IPS DF 19.7 (cell line): ENCODE results near the gene CEP112.

Source experiments
- DNase-seq: peaks from one replicate; pipeline ENCODE4 v3.0.0-alpha.2; 2013; ENCODE audit warnings: low read depth, low spot score

CEP112 gene

DNA sequence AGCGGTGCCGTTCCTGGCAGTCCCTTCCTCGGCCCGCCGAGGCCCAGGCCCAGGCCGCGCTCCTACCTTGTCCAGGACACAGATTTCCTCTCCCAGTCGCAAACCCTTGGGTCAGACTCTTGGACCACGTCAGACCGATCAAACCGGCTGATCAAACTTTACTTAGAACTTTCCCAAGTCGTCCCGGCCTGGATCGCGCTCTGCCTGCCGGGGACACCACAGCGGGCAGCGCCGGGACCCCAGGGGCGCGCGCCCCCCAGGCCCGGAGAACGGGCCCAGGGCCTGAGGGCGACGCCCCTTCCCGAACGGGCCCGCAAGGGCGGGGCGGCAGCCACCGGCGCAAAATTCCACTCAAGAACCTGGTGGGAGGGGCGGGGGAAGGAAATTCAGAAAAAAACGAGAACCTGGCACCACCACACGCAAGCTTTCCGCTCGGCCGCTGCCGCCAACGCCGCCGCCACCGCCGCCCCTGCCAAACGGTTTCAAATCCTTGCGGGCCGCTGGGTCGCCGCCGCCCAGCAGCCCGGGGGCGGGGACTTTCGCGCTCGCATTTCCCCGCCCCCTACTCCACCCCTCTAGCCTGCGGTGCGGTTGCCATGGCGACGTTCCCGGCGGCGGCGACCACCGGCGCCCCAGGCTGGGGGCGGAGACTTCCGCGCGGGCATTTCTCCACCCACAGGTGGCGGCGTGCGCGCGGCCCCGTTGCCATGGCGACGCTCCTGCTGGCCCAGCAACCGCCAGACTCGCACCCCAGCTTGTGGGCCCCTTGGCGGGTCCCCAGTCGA lies at the start of gene CEP112:
CEP112 (minus strand) TSS at position 541 of the 785 bp plus-strand sequence.
- DNase-seq, result peak; percentile 42

- DNase-seq, result no peak
Observed at GRCh38 chr17:66240630-66241029, 48.7 kb upstream of the CEP112 start.

- DNase-seq, result no peak
Observed at GRCh38 chr17:66240013-66240412, 48.1 kb upstream of the CEP112 start.

GRCh38 chr17:66235377-66235994 lies 43.6 kb upstream of the CEP112 start:
- no peak for DNase-seq

DNA sequence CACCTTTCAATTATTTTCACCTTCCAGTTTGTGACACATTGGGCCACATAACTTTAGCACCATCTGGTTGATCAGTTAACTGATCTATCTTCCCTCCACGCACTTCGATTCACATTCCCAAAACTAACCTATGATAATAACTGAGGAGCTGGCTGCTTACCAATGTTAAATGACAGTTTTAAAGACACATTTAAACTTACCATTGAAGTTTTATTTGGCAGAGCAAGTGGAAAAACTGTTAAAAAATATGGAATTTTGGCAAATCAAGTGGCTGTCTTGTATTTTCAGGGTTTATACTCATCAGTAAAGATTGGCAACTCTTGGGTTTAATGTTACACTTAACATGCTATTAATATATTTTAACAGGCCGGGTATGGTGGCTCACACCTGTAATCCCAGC lies 42.7 kb upstream of the CEP112 start:
- DNase-seq, result no peak

DNA sequence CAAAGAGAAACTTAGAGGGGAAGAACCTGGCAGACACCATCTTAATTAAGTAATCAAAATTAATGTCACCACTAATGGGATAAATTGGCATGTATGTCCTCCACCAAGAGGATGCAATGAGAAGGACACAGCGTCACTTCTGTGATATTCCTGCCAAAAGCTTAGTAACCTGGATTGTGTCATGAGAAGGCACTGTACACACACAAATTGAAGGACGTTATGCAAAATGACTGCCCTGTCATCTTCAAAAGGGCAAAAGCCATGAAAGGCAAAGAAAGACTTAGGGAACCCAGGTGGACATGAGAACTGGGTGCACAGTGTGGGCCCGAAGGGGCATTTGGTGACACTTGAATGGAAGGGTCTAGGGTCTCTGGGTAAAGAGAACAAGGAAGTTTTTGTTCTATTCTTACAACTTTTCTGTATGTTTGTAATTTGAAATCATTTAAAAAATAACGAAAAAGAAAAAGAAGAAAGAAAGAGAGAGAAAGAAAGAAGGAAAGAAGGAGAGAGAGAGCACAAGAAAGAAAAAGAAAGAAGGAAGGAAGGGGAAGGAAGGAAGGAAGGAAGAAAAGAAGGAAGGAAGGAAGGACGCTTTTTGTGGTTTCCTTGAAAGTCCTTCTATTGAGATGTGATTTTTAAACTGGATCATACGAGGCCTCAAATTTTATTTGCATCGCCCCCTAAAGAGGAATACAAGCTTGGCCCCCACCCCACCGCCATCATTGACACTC lies 41.3 kb upstream of the CEP112 start:
- no peak for DNase-seq

GRCh38 chr17:66230922-66231591 lies 39.1 kb upstream of the CEP112 start:
- no peak for DNase-seq

DNA sequence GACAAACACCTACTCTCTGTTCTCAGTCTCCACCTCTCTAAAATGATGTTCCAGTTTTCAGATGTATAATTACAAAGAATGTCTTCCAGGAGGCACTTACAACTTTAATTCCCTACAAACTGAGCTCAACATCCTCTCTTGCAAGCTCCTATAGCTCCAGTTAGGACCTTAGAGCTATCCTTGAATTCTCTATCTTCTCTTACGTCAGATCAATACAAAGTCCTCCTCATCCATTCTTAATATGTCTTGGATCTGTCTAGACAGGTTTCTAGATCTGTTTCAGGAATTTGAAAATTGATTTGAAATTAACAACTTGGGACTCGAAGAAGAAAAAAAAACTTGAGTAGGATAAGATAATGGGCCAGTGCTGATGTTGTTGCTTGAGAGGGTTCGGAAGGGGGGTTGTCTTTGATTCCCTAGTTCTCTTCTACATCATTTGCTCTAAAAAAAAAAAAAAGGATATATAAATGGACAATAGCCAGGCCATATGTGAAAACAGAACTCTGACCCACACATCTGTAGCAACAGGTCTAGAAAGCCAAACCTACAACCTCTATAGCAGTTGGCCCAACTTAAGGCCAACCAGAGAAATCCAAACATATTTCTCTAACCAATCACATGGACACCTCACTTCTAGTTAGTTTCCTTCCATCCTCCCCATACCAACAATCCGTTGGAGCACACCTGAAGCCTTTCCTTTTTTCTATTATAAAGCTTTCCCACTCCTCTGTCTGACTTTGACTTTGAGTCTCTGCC lies 38.0 kb upstream of the CEP112 start:
- no peak for DNase-seq

DNA sequence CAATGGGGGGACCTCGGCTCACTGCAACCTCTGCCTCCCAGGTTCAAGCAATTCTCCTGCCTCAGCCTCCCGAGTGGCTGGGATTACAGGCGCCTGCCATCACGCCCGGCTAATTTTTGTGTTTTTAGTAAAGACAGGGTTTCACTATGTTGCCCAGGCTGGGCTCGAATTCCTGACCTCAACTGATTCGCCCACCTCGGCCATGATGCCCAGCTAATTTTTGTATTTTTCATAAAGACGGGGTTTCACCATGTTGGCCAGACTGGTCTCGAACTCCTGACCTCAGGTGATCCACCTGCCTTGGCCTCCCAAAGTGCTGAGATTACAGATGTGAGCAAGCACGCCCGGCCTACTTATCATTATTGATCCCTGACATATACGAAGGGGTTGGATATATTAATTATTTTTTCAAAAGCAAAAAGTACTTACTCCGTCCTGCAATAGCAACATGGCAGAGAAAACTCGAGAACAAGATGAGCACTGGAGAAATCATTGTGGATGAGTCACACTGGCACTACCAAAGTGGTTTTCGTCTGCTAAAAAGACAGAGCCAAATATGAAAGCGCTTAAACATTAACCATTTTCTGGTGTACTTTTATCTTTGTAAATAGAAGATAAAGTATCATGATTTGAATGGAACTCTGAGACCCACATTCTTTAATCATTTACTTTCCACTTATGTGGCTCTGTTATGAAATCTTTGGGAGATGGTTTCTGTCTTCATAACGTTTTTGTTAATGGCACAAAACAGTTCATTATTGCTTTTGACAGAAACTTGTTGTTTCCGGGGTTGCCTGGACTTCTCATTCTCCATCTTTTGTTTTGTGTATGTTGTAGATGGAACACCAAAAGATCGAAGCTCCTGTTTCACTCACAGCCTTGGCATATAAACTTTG lies 37.2 kb upstream of the CEP112 start, which contains the start of gene APOH:
APOH (minus strand) TSS at position 529 of the 896 bp plus-strand sequence; CDS start at position 493, 36 bp downstream.
- no peak for DNase-seq

- no peak for DNase-seq
Observed at GRCh38 chr17:66227212-66228045, 35.5 kb upstream of the CEP112 start.

- DNase-seq, result no peak
Observed at GRCh38 chr17:66222798-66223350, 30.9 kb upstream of the CEP112 start.

GRCh38 chr17:66221755-66222530 lies 30.0 kb upstream of the CEP112 start:
- no peak for DNase-seq

DNA sequence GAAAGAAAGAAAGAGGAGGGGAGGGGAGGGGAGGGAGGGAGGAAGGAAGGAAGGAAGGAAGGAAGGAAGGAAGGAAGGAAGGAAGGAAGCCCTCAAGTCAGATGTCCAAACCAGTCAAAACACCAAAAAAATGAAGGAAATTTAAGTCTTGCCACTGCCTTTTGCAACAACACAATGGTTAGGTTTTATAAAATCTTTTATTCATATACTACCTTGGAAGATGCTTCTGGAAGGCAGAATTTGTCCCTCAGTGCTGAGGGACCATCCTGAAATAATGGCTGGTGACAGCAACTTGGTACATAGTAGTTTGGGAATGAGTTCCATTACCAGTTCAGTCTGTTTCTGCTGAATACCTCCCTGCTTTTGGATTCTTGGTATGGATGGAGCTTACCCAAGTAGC lies 29.4 kb upstream of the CEP112 start:
- DNase-seq, result no peak

GRCh38 chr17:66220079-66220835 lies 28.3 kb upstream of the CEP112 start:
- DNase-seq, result no peak

GRCh38 chr17:66215529-66215911 lies 23.6 kb upstream of the CEP112 start:
- no peak for DNase-seq

- DNase-seq, result no peak
Observed at GRCh38 chr17:66214884-66215528, 23.1 kb upstream of the CEP112 start.
